Activated T-cell treated with anti-CD3 and anti-CD28 coated beads for 4 hours (primary cell): Measurements from ENCODE around the gene BTBD2.
"Not testable (repeated sequence)": the region's sequence is repeated elsewhere in the genome, so short reads cannot be mapped to it uniquely, and the experiment has no call there.

Experiments used
- DNase-seq: peaks from one replicate; pipeline ENCODE4 v3.0.0-alpha.2; 2020

Gene BTBD2

GRCh38 chr19:2012941-2013682 lies 2.4 kb downstream of the BTBD2 start:
- DNase-seq, result no peak

- DNase-seq, result no peak
These were observed 4.3 kb downstream of the BTBD2 start for GRCh38 chr19:2011169-2011568.

- DNase-seq, result no peak
These were observed 5.3 kb downstream of the BTBD2 start for GRCh38 chr19:2010135-2010668.

DNA sequence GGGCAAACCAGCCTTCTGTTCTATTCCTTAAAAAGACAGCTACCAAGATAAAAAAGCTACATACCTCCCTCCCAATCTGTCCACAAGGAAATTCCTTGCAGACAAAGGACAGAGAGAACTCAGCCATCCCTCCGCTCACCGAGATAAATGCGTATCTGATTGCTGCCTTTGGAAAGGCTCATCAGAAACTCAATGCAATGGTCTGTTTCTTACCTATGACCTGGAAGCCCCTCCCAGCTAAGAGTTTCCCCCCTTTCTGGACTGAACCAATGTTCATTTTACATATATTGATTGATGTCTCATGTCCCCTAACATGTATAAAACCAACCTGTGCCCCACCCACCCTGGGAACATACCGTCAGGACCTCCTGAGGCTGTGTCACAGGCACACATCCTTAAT lies 11.6 kb downstream of the BTBD2 start:
- DNase-seq, result no peak

GRCh38 chr19:1999856-2000515 lies 15.5 kb downstream of the BTBD2 start:
- no peak for DNase-seq

DNA sequence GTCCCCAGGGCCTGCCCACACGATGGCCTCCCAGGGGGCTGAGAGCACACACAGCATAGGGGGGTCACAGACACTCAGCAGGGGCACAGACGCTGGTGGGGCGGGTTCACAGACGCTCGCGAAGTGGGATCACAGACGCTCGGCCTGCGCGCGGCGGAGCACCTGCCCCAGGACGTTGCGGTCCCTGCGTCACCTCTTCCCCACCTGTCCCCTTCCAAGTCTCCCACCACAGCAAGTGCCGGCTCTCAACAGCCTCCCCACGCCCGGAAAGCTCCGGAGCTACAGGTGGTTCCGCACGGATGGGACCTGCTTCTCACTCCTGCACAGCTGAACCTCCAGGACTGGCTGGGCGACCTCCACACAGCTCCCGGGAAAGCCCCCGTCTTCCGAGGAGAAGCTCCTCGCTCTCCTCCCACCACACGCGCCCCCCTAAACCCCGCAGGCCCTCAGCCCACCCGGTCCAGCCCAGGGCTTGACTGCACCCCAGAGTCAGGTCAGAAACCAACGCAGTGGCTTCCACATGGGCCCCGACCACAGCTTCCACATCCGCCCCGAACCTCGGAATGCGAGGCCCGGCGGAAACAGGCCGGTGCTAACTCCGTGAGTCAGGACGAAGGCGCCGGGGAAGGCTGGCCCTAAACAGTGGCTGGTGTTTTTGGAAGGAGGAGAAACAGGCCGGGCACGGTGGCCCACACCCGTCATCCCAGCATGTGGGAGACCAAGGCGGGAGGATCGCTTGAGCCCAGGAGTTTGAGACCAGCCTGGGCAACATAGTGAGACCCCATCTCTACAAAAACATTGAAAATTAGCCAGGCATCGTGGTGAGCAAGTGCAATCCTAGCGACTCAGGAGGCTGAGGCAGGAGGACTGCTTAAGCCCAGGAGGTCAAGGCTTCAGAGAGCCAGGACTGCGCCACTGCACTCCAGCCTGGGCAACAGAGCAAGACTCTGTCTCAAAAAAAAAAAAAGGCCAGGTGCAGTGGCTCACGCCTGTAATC lies 16.5 kb downstream of the BTBD2 start:
- DNase-seq, result no peak

GRCh38 chr19:1997353-1998233 lies 17.9 kb downstream of the BTBD2 start:
- no peak for DNase-seq

GRCh38 chr19:1992759-1993260 lies 22.7 kb downstream of the BTBD2 start:
- no peak for DNase-seq

DNA sequence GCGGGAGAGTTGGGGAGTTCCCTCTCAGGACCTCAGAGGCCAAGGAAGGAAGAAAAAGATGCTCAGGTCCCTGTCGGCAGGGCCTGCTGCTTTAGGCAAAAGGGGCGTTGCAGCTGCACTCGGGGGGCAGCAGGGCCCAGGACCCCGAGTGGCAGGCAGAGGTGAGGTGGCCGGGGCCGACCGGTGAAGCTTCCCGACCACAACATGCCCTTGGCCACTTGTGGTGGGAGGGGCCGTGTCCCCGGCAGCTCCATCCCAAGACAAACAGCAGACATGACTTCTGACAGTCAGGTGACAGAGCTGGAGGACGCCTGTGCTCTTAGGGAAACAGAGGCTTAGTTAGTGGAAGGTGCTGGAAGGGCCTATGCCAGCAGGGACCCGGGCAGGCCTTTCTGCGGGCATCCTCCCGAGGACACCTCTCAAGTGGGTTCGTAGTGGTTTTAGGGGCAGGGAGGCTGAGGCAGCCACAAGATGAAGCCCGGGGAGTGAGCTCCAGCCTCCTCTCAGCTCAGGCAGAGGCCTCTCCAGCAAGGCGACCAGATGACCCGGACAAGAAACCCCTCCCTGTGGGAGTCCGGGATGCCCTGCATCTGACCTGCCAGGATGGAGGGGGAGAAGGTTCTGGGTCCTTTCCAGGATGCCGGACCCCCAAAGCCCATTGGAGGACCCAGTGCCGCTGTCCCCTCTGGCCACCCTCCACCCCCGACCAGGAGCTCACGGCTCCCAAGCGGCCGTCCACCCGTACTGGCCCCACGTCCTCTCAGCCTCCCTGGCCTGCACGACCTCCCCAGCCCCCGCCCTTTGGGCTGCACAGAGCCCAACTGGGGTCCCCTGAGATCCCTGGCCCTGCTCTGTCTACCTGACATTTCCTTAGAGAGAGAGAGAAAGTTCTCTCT lies 24.2 kb downstream of the BTBD2 start:
- no peak for DNase-seq

GRCh38 chr19:1990230-1991017 lies 25.1 kb downstream of the BTBD2 start:
- no peak for DNase-seq

DNA sequence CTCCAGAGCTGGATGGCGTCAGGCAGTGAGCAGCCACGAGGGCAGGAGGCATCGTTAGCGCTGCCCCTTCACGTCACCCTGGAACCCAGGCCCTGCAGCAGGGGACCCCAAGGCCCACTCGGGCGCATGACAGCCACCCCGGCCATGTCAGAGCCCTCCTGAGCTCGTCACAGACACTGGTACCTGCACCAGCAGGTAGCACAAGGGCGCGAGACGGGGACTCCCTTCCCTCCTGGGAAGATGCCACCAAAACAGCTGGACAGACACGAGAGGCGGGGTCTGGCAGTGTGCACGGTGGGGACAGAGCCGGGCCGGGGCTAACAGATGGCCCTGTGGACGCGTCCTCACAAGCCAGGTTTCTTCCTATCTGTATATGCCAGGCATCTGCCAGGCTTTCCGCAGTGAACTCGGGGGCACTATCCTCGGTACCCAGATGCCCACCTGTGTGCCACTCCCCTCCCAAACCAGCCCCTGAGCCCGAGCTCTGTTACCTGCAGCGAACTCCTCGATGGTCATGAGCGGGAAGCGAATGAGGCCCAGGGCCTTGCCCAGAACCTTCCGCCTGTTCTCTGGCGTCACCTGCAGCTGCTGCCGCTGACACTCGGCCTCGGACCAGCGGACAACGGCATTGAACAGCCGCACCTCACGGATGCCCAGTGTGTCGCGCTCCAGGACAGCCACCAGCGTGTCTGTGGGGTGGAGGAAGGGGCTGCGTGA lies 25.8 kb downstream of the BTBD2 start:
- DNase-seq, result no peak

GRCh38 chr19:1988464-1988863 lies 27.1 kb downstream of the BTBD2 start:
- DNase-seq, result not testable (repeated sequence)

- DNase-seq, result no peak
These were observed 28.0 kb downstream of the BTBD2 start for GRCh38 chr19:1987197-1988187.

- no peak for DNase-seq
These were observed 29.0 kb downstream of the BTBD2 start for GRCh38 chr19:1986357-1987162.

- DNase-seq, result no peak
These were observed 29.7 kb downstream of the BTBD2 start for GRCh38 chr19:1985588-1986356.

GRCh38 chr19:1984357-1984756 lies 31.2 kb downstream of the BTBD2 start:
- DNase-seq, result no peak
